ENCODE measurements around the gene BOD1. TPM values are rescaled to one million over a fixed set of nuclear protein-coding genes. Genes with fewer than 3 reads are reported as not detected.

The BOD1 gene
- total RNA-seq, 1 experiment from 2014 or later: 70.9 TPM

GRCh38 chr5:173620784-173621183 is 4.3 kb upstream of the BOD1 start:
- H3K27me3 ChIP-seq (replicated peaks; ENCODE audit: insufficient read depth, low read depth, low read length, poor library complexity): no peaks in the 10 kb centered on the region
- no peaks in the 10 kb centered on the region for H3K9me3 ChIP-seq (ENCODE audit: low read depth, low read length, poor library complexity, severe bottlenecking)
- TF ChIP-seq EZH2 (IDR thresholded peaks at IDR 0.05; ENCODE audit: borderline replicate concordance, low read depth, low read length, poor library complexity, severe bottlenecking) (no peak), CTCF (conservative IDR thresholded peaks at IDR 0.05; ENCODE audit: low read depth, low read length) (no peak)
- intact Hi-C loops (cut with micrococcal nuclease; ENCODE audit: unreplicated experiment): no loop called here
- no peak overlapping the region for H3K4me3 ChIP-seq (ENCODE audit: low read depth, low read length, poor library complexity, severe bottlenecking)
- no peak for DNase-seq (ENCODE audit: low spot score)
- ChIA-PET POLR2A (ENCODE audit: low non-redundant PET) (no interaction called here), CTCF (no interaction called here)
- H3K4me1 ChIP-seq (ENCODE audit: insufficient read depth, low read length, poor library complexity, severe bottlenecking): peaks cover 14% of the 10 kb centered on the region
- no TSS peak for BruUV-seq (replicated peaks)
- H3K27ac ChIP-seq (ENCODE audit: low read depth, low read length, poor library complexity, severe bottlenecking): no peak overlapping the region
- no peaks in the 10 kb centered on the region for H3K36me3 ChIP-seq (ENCODE audit: insufficient read depth, low read length, poor library complexity, severe bottlenecking)

- intact Hi-C loops (cut with micrococcal nuclease; ENCODE audit: unreplicated experiment): loop anchor here (1.0 to 2.0 kb wide), 3 partner anchors 306 to 698 kb away; no protein-coding TSS in a partner anchor
- no peak overlapping the region for H3K27ac ChIP-seq (ENCODE audit: low read depth, low read length, poor library complexity, severe bottlenecking)
- ChIA-PET CTCF (interaction anchor here (1.4 kb wide), 1 partner anchor 354 kb away, joined by 8 read pairs; no protein-coding TSS in a partner anchor), POLR2A (ENCODE audit: low non-redundant PET) (no interaction called here)
- H3K9me3 ChIP-seq (ENCODE audit: low read depth, low read length, poor library complexity, severe bottlenecking): no peaks in the 10 kb centered on the region
- TF ChIP-seq CTCF (conservative IDR thresholded peaks at IDR 0.05; ENCODE audit: low read depth, low read length) (peak; percentile 66), EZH2 (IDR thresholded peaks at IDR 0.05; ENCODE audit: borderline replicate concordance, low read depth, low read length, poor library complexity, severe bottlenecking) (no peak)
- no TSS peak for BruUV-seq (replicated peaks)
- H3K27me3 ChIP-seq (replicated peaks; ENCODE audit: insufficient read depth, low read depth, low read length, poor library complexity): no peaks in the 10 kb centered on the region
- H3K4me3 ChIP-seq (ENCODE audit: low read depth, low read length, poor library complexity, severe bottlenecking): no peak overlapping the region
- DNase-seq (ENCODE audit: low spot score): peak; percentile 50
- peaks cover 19% of the 10 kb centered on the region for H3K4me1 ChIP-seq (ENCODE audit: insufficient read depth, low read length, poor library complexity, severe bottlenecking)
- H3K36me3 ChIP-seq (ENCODE audit: insufficient read depth, low read length, poor library complexity, severe bottlenecking): no peaks in the 10 kb centered on the region
These were observed 2.6 kb upstream of the BOD1 start for GRCh38 chr5:173618927-173619519.

GRCh38 chr5:173615884-173616576 is 420 bp downstream of the BOD1 start:
- ChIA-PET CTCF (interaction anchor here (0.7 to 1.1 kb wide), 4 partner anchors 348 to 909 kb away, joined by 3 to 5 read pairs (median 4); no protein-coding TSS in a partner anchor), POLR2A (ENCODE audit: low non-redundant PET) (no interaction called here)
- intact Hi-C loops (cut with micrococcal nuclease; ENCODE audit: unreplicated experiment): no loop called here
- Histone ChIP-seq H3K36me3 (ENCODE audit: insufficient read depth, low read length, poor library complexity, severe bottlenecking) (peaks cover 12% of the 10 kb centered on the region), H3K9me3 (ENCODE audit: low read depth, low read length, poor library complexity, severe bottlenecking) (no peaks in the 10 kb centered on the region), H3K4me3 (ENCODE audit: low read depth, low read length, poor library complexity, severe bottlenecking) (peak overlapping the region; percentile 98), H3K27ac (ENCODE audit: low read depth, low read length, poor library complexity, severe bottlenecking) (peak overlapping the region; percentile 94), H3K4me1 (ENCODE audit: insufficient read depth, low read length, poor library complexity, severe bottlenecking) (peaks cover 12% of the 10 kb centered on the region), H3K27me3 (replicated peaks; ENCODE audit: insufficient read depth, low read depth, low read length, poor library complexity) (no peaks in the 10 kb centered on the region)
- TF ChIP-seq CTCF (conservative IDR thresholded peaks at IDR 0.05; ENCODE audit: low read depth, low read length) (peak; percentile 57), EZH2 (IDR thresholded peaks at IDR 0.05; ENCODE audit: borderline replicate concordance, low read depth, low read length, poor library complexity, severe bottlenecking) (no peak)
- no TSS peak for BruUV-seq (replicated peaks)
- DNase-seq (ENCODE audit: low spot score): peak; percentile 73

All from A673 (cell line).